IMR-90 (cell line): ENCODE results near the gene LRP1B.

Experiments
- CTCF ChIP-seq: conservative IDR thresholded peaks from 2 replicates; pipeline ENCODE4 v1.5.1; 2012; ENCODE audit warnings: mild to moderate bottlenecking, low read depth, low read length, improper control_type of control experiment
- MAFK ChIP-seq: IDR thresholded peaks from 2 replicates; pipeline ENCODE4 v1.6.1; 2012; ENCODE audit warnings: low read depth, low read length, improper control_type of control experiment
- MAZ ChIP-seq: IDR thresholded peaks from 2 replicates; pipeline ENCODE4 v1.6.1; 2012; ENCODE audit warnings: low read depth, mild to moderate bottlenecking, low read length, improper control_type of control experiment, moderate library complexity, borderline replicate concordance
- MXI1 ChIP-seq: IDR thresholded peaks from 2 replicates; pipeline ENCODE4 v1.6.1; 2012; ENCODE audit warnings: low read depth, mild to moderate bottlenecking, low read length, moderate library complexity, borderline replicate concordance
- POLR2A ChIP-seq: IDR thresholded peaks from 2 replicates; pipeline ENCODE4 v1.6.1; 2012; ENCODE audit warnings: mild to moderate bottlenecking, low read depth, low read length
- RAD21 ChIP-seq: IDR thresholded peaks from 2 replicates; pipeline ENCODE4 v1.6.1; 2012; ENCODE audit warnings: low read length, improper control_type of control experiment
- USF2 ChIP-seq: fragments of 150-350 bp; IDR thresholded peaks from 2 replicates; pipeline ENCODE4 v1.6.1; 2017; ENCODE audit warnings: mild to moderate bottlenecking, antibody characterized with exemption, low read length, low read depth

- no peak for TF ChIP-seq MAFK
- TF ChIP-seq MXI1: no peak
- no peak for TF ChIP-seq CTCF
- no peak for TF ChIP-seq MAZ
- no peak for TF ChIP-seq RAD21
- TF ChIP-seq POLR2A: no peak
- no peak for TF ChIP-seq USF2
Observed at GRCh38 chr2:140654565-140654964, 1476.3 kb downstream of the LRP1B start.
